ENCODE measurements around the gene TAAR5.

DNA sequence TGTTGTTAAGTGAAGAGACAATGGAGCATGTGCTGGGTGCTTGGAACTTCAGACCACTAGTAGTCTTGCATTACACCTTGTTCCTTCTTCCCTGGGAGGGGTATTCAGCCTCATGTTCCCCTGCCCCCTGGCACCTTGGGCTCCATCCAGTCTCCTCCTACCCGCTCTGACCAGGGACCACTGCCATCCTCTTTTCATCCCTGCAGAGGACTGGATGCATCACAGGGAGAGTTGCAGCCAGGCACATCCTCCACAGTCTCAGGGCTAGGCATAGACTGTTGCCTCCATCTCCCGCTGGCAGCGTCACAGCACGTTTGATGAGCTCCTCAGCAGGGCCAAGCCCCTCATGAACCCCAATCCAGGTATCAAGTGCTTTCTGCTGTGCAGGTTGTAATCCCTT lies 38.3 kb downstream of the TAAR5 start:
- TF ChIP-seq, protein P1, sequence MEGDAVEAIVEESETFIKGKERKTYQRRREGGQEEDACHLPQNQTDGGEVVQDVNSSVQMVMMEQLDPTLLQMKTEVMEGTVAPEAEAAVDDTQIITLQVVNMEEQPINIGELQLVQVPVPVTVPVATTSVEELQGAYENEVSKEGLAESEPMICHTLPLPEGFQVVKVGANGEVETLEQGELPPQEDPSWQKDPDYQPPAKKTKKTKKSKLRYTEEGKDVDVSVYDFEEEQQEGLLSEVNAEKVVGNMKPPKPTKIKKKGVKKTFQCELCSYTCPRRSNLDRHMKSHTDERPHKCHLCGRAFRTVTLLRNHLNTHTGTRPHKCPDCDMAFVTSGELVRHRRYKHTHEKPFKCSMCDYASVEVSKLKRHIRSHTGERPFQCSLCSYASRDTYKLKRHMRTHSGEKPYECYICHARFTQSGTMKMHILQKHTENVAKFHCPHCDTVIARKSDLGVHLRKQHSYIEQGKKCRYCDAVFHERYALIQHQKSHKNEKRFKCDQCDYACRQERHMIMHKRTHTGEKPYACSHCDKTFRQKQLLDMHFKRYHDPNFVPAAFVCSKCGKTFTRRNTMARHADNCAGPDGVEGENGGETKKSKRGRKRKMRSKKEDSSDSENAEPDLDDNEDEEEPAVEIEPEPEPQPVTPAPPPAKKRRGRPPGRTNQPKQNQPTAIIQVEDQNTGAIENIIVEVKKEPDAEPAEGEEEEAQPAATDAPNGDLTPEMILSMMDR (IDR thresholded peaks at IDR 0.05): no peak
- no peak for TF ChIP-seq POLR2AphosphoS5 (IDR thresholded peaks at IDR 0.05)

All from suprapubic skin (tissue), 3 donors.